Activated CD8-positive, alpha-beta memory T cell treated with anti-CD3 and anti-CD28 coated beads, Interleukin-2, amount 50 U/mL, for 4 hours (primary cell): ENCODE results near the gene MGP.

Experiments
- DNase-seq: peaks from one replicate; pipeline ENCODE4 v3.0.0-alpha.2; 2020

MGP gene

GRCh38 chr12:14902465-14902864 lies 16.8 kb upstream of the MGP start:
- no peak for DNase-seq

GRCh38 chr12:14901228-14901562 lies 15.5 kb upstream of the MGP start:
- DNase-seq, result no peak

- no peak for DNase-seq
These were observed 15.0 kb upstream of the MGP start for GRCh38 chr12:14900521-14901227.

GRCh38 chr12:14896521-14897169 lies 11.0 kb upstream of the MGP start:
- no peak for DNase-seq

GRCh38 chr12:14893506-14894250 lies 8.0 kb upstream of the MGP start:
- DNase-seq, result no peak

GRCh38 chr12:14892726-14893505 lies 7.3 kb upstream of the MGP start:
- no peak for DNase-seq

GRCh38 chr12:14890701-14891100 lies 5.0 kb upstream of the MGP start:
- DNase-seq, result no peak

- no peak for DNase-seq
These were observed 617 bp upstream of the MGP start for GRCh38 chr12:14886271-14886670.

- peak; percentile 84 for DNase-seq
These were observed 1.2 kb downstream of the MGP start for GRCh38 chr12:14884458-14884878.

GRCh38 chr12:14883686-14884085 lies 2.0 kb downstream of the MGP start:
- no peak for DNase-seq

GRCh38 chr12:14880890-14881453 lies 4.7 kb downstream of the MGP start:
- no peak for DNase-seq

- DNase-seq, result no peak
These were observed 6.3 kb downstream of the MGP start for GRCh38 chr12:14879222-14879933.

- DNase-seq, result no peak
These were observed 7.2 kb downstream of the MGP start for GRCh38 chr12:14878488-14878887.

- DNase-seq, result no peak
These were observed 8.8 kb downstream of the MGP start for GRCh38 chr12:14876833-14877232.

- no peak for DNase-seq
These were observed 10.8 kb downstream of the MGP start for GRCh38 chr12:14874882-14875281.

GRCh38 chr12:14873440-14874185 lies 12.0 kb downstream of the MGP start:
- DNase-seq, result no peak

GRCh38 chr12:14871886-14872285 lies 13.8 kb downstream of the MGP start:
- DNase-seq, result no peak

- DNase-seq, result no peak
These were observed 14.4 kb downstream of the MGP start for GRCh38 chr12:14871247-14871646.

- DNase-seq, result no peak
These were observed 16.6 kb downstream of the MGP start for GRCh38 chr12:14868916-14869506.

GRCh38 chr12:14860490-14860889 lies 25.2 kb downstream of the MGP start:
- DNase-seq, result no peak

- DNase-seq, result no peak
These were observed 27.1 kb downstream of the MGP start for GRCh38 chr12:14858513-14858912.
